GM12878 (cell line): ENCODE measurements around the gene ZNF892. TPM values are rescaled to one million over a fixed set of nuclear protein-coding genes. Genes with fewer than 3 reads are reported as not detected.

Experiments
- BHLHE40 ChIP-seq, 2 experiments: fragments of 450-650 bp in 1 of 2; IDR thresholded peaks; 2 replicates each; pipeline ENCODE4 v1.6.1; 2011 to 2017; ENCODE audit warnings: low read depth in 2 of 2, borderline replicate concordance in 1 of 2, improper control_type of control experiment in 1 of 2, low read length in 1 of 2, mild to moderate bottlenecking in 1 of 2
- CHD2 ChIP-seq: IDR thresholded peaks from 2 replicates; pipeline ENCODE4 v1.6.1; 2011; ENCODE audit warnings: low read depth, low read length, improper control_type of control experiment, borderline replicate concordance
- CHD4 ChIP-seq: fragments of 200-600 bp; sonication (generic); IDR thresholded peaks from 2 replicates; pipeline ENCODE4 v1.6.1; 2016; ENCODE audit warnings: mild to moderate bottlenecking
- EP300 ChIP-seq, 2 experiments: fragments of 150-350 bp in 1 of 2; IDR thresholded peaks; 2 replicates each; pipeline ENCODE4 v1.6.1; 2011 to 2012; ENCODE audit warnings: low read depth in 2 of 2, low read length in 2 of 2, borderline replicate concordance in 1 of 2, improper control_type of control experiment in 1 of 2, inconsistent platforms in 1 of 2; ENCODE audit not compliant: control insufficient read depth in 1 of 2
- ESRRA ChIP-seq: IDR thresholded peaks from 2 replicates; pipeline ENCODE4 v1.6.1; 2012; ENCODE audit warnings: mild to moderate bottlenecking, low read length, improper control_type of control experiment
- IRF4 ChIP-seq: IDR thresholded peaks from 2 replicates; pipeline ENCODE4 v1.6.1; 2011; ENCODE audit warnings: low read depth, low read length
- KAT2A ChIP-seq: conservative IDR thresholded peaks from 2 replicates; pipeline ENCODE4 v1.6.1; 2011; ENCODE audit warnings: low read depth, low read length; ENCODE audit not compliant: control insufficient read depth
- MXI1 ChIP-seq: fragments of 150-350 bp; IDR thresholded peaks from 2 replicates; pipeline ENCODE4 v1.6.1; 2011; ENCODE audit warnings: low read depth, mild to moderate bottlenecking, inconsistent platforms, low read length, improper control_type of control experiment
- RUNX3 ChIP-seq: IDR thresholded peaks from 2 replicates; pipeline ENCODE4 v1.6.1; 2012; ENCODE audit warnings: low read length, inconsistent platforms
- ZNF207 ChIP-seq: fragments of 450-650 bp; IDR thresholded peaks from 2 replicates; pipeline ENCODE4 v1.6.1; 2014; ENCODE audit warnings: antibody characterized with exemption, mild to moderate bottlenecking, borderline replicate concordance
- polyA plus RNA-seq, 11 experiments: library from polyadenylated mRNA; depleted of rRNA in 4 of 11; unstranded in 6 of 11; stranded (reverse) in 5 of 11; fragments of >200 nt; fragmentation: Nextera tagmentation in 4 of 11; fragmentation: Illumina TruSeq in 1 of 11; extraction: Ambion mirVana in 4 of 11; extraction: Trizol in 1 of 11; gene quantifications; 1 replicate in 1 of 11; 2 replicates in 10 of 11; pipeline versions ENCODE4 v1.2.1 to v1.2.3, GENCODE V29; 2011 to 2016; ENCODE audit warnings: inconsistent platforms in 2 of 11, missing spikeins in 2 of 11, low read depth in 1 of 11
- total RNA-seq, 4 experiments: library from RNA; depleted of rRNA in 3 of 4; stranded (reverse); fragments of >200 nt in 3 of 4; fragmentation: Illumina TruSeq in 1 of 4; extraction: Trizol in 1 of 4; gene quantifications; 2 replicates each; pipeline versions ENCODE4 v1.2.1 to v1.2.3, GENCODE V29; 2013 to 2021
- TF ChIP-seq, protein P1 (sequence below): IDR thresholded peaks from 2 replicates; pipeline ENCODE4 v1.6.1; 2011; ENCODE audit warnings: mild to moderate bottlenecking, low read depth, low read length, moderate library complexity; ENCODE audit not compliant: insufficient replicate concordance
- TF ChIP-seq, protein P2 (sequence below): IDR thresholded peaks from 2 replicates; pipeline ENCODE4 v1.6.1; 2011; ENCODE audit warnings: borderline replicate concordance, low read depth, mild to moderate bottlenecking, moderate library complexity, low read length; ENCODE audit not compliant: insufficient read depth, poor library complexity, severe bottlenecking
- TF ChIP-seq, protein P3 (sequence below): fragments of 450-650 bp; conservative IDR thresholded peaks from 2 replicates; pipeline ENCODE4 v1.6.1; 2017; ENCODE audit warnings: mild to moderate bottlenecking, moderate library complexity
- TF ChIP-seq, protein P4 (sequence below): IDR thresholded peaks from 2 replicates; pipeline ENCODE4 v1.6.1; 2012; ENCODE audit warnings: low read depth, low read length, improper control_type of control experiment
- TF ChIP-seq, protein P5 (sequence below): fragments of 450-650 bp; IDR thresholded peaks from 2 replicates; pipeline ENCODE4 v1.6.1; 2017; ENCODE audit warnings: mild to moderate bottlenecking, moderate library complexity
- TF ChIP-seq, protein P6 (sequence below): fragments of 450-650 bp; IDR thresholded peaks from 2 replicates; pipeline ENCODE4 v1.6.1; 2016; ENCODE audit warnings: mild to moderate bottlenecking

Gene ZNF892
- total and polyA plus RNA-seq, 10 of the 15 experiments (the other 5 are each of a cell fraction or from before 2014, with no cell fraction given), result 0.11 to 1.3 (median 0.29) TPM; not detected in 3

DNA sequence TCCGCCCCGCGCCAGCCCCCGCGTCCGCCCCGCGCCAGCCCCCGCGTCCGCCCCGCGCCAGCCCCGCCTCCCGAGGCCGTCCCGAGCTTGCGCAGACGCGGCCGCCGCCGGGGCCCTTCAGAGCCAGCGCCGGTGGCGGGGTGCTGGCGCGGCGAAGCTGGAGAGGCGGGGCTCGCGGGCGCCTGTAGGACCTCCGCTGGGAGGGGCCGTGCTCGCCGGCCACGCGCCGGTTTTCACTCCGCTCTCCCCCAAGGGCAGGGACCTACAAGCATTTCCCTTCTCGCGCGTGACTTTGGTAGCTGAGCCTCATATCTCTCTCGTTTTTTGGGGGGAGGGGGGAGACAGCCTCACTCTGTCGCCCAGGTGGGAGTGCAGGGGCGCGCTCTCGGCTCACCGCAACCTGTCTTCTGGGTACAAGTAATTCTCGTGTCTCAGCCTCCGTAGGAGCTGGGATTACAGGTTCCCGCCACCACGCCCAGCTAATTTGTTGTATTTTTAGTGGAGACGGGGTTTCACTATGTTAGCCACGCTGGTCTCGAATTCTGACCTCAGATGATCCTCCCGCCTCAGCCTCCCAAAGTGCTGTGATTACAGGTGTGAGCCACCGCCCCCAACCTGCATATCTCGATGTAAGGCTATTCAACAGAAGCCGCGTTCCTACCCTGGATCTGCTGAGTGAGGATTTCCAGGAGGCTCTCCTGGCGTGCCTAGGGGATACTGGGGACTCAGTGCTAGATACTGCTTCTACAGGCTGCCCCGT, 47.5 kb upstream of the ZNF892 start, which contains the start of gene ZNF514 (continued):
- TF ChIP-seq, protein P1, sequence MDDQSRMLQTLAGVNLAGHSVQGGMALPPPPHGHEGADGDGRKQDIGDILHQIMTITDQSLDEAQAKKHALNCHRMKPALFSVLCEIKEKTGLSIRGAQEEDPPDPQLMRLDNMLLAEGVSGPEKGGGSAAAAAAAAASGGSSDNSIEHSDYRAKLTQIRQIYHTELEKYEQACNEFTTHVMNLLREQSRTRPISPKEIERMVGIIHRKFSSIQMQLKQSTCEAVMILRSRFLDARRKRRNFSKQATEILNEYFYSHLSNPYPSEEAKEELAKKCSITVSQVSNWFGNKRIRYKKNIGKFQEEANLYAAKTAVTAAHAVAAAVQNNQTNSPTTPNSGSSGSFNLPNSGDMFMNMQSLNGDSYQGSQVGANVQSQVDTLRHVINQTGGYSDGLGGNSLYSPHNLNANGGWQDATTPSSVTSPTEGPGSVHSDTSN, result no peak
- peak in 1 of 2 experiments; percentile 64; a peak in 2 of 4 replicates for TF ChIP-seq BHLHE40 (IDR thresholded peaks at IDR 0.05; ENCODE audit: borderline replicate concordance in 1 of 2, low read depth in 2 of 2, low read length in 1 of 2)
- TF ChIP-seq KAT2A, result no peak
- TF ChIP-seq IRF4, result no peak
- TF ChIP-seq CHD4, result no peak
- TF ChIP-seq ZNF207, result no peak
- TF ChIP-seq MXI1, result no peak
- TF ChIP-seq, protein P2, sequence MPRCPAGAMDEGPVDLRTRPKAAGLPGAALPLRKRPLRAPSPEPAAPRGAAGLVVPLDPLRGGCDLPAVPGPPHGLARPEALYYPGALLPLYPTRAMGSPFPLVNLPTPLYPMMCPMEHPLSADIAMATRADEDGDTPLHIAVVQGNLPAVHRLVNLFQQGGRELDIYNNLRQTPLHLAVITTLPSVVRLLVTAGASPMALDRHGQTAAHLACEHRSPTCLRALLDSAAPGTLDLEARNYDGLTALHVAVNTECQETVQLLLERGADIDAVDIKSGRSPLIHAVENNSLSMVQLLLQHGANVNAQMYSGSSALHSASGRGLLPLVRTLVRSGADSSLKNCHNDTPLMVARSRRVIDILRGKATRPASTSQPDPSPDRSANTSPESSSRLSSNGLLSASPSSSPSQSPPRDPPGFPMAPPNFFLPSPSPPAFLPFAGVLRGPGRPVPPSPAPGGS, result no peak
- no peak for TF ChIP-seq CHD2
- TF ChIP-seq, protein P3, sequence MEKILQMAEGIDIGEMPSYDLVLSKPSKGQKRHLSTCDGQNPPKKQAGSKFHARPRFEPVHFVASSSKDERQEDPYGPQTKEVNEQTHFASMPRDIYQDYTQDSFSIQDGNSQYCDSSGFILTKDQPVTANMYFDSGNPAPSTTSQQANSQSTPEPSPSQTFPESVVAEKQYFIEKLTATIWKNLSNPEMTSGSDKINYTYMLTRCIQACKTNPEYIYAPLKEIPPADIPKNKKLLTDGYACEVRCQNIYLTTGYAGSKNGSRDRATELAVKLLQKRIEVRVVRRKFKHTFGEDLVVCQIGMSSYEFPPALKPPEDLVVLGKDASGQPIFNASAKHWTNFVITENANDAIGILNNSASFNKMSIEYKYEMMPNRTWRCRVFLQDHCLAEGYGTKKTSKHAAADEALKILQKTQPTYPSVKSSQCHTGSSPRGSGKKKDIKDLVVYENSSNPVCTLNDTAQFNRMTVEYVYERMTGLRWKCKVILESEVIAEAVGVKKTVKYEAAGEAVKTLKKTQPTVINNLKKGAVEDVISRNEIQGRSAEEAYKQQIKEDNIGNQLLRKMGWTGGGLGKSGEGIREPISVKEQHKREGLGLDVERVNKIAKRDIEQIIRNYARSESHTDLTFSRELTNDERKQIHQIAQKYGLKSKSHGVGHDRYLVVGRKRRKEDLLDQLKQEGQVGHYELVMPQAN, result no peak
- TF ChIP-seq RUNX3, result peak; percentile 26; the same call in 1 of the 2 replicates
- TF ChIP-seq, protein P4, sequence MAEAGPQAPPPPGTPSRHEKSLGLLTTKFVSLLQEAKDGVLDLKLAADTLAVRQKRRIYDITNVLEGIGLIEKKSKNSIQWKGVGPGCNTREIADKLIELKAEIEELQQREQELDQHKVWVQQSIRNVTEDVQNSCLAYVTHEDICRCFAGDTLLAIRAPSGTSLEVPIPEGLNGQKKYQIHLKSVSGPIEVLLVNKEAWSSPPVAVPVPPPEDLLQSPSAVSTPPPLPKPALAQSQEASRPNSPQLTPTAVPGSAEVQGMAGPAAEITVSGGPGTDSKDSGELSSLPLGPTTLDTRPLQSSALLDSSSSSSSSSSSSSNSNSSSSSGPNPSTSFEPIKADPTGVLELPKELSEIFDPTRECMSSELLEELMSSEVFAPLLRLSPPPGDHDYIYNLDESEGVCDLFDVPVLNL, result no peak
- TF ChIP-seq, protein P5, sequence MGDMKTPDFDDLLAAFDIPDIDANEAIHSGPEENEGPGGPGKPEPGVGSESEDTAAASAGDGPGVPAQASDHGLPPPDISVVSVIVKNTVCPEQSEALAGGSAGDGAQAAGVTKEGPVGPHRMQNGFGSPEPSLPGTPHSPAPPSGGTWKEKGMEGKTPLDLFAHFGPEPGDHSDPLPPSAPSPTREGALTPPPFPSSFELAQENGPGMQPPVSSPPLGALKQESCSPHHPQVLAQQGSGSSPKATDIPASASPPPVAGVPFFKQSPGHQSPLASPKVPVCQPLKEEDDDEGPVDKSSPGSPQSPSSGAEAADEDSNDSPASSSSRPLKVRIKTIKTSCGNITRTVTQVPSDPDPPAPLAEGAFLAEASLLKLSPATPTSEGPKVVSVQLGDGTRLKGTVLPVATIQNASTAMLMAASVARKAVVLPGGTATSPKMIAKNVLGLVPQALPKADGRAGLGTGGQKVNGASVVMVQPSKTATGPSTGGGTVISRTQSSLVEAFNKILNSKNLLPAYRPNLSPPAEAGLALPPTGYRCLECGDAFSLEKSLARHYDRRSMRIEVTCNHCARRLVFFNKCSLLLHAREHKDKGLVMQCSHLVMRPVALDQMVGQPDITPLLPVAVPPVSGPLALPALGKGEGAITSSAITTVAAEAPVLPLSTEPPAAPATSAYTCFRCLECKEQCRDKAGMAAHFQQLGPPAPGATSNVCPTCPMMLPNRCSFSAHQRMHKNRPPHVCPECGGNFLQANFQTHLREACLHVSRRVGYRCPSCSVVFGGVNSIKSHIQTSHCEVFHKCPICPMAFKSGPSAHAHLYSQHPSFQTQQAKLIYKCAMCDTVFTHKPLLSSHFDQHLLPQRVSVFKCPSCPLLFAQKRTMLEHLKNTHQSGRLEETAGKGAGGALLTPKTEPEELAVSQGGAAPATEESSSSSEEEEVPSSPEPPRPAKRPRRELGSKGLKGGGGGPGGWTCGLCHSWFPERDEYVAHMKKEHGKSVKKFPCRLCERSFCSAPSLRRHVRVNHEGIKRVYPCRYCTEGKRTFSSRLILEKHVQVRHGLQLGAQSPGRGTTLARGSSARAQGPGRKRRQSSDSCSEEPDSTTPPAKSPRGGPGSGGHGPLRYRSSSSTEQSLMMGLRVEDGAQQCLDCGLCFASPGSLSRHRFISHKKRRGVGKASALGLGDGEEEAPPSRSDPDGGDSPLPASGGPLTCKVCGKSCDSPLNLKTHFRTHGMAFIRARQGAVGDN, result 0 out of 2 replicates have a peak, but pooled peaks have one; percentile 14
- no peak for TF ChIP-seq EP300 (IDR thresholded peaks at IDR 0.05; ENCODE audit: borderline replicate concordance in 1 of 2, control insufficient read depth in 1 of 2, low read depth in 2 of 2, low read length in 2 of 2)
- TF ChIP-seq ESRRA, result no peak
- TF ChIP-seq, protein P6, sequence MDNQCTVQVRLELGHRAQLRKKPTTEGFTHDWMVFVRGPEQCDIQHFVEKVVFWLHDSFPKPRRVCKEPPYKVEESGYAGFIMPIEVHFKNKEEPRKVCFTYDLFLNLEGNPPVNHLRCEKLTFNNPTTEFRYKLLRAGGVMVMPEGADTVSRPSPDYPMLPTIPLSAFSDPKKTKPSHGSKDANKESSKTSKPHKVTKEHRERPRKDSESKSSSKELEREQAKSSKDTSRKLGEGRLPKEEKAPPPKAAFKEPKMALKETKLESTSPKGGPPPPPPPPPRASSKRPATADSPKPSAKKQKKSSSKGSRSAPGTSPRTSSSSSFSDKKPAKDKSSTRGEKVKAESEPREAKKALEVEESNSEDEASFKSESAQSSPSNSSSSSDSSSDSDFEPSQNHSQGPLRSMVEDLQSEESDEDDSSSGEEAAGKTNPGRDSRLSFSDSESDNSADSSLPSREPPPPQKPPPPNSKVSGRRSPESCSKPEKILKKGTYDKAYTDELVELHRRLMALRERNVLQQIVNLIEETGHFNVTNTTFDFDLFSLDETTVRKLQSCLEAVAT, result peak; percentile 62
